ENCODE results near the gene TNFRSF12A. TPM values are rescaled to one million over a fixed set of nuclear protein-coding genes. Genes with fewer than 3 reads are reported as not detected.
A peak's percentile ranks its signal among the peaks of the same experiment; 100 is the strongest.

TNFRSF12A gene
- total and polyA plus RNA-seq, 2 of the 13 experiments (the other 11 are each of a cell fraction or from before 2014, with no cell fraction given): 61.9 to 66.0 TPM

- TF ChIP-seq ZNF609 (CRISPR knock-in tag; IDR thresholded peaks at IDR 0.05; ENCODE audit: borderline replicate concordance) (peak; percentile 38; the same call in 1 of the 2 replicates), ZNF615 (CRISPR knock-in tag; IDR thresholded peaks at IDR 0.05; ENCODE audit: borderline replicate concordance) (no peak), HDAC2 (CRISPR knock-in tag; IDR thresholded peaks at IDR 0.05) (0 out of 2 replicates have a peak, but pooled peaks have one; percentile 31), LBX2 (CRISPR knock-in tag; IDR thresholded peaks at IDR 0.05; ENCODE audit: borderline replicate concordance) (no peak), ZNF766 (CRISPR knock-in tag; IDR thresholded peaks at IDR 0.05; ENCODE audit: borderline replicate concordance) (0 out of 2 replicates have a peak, but pooled peaks have one; percentile 42), ZNF598 (CRISPR knock-in tag; IDR thresholded peaks at IDR 0.05; ENCODE audit: borderline replicate concordance) (0 out of 2 replicates have a peak, but pooled peaks have one; percentile 19), UBTF (CRISPR knock-in tag; IDR thresholded peaks at IDR 0.05) (peak; percentile 54), ZNF350 (CRISPR knock-in tag; IDR thresholded peaks at IDR 0.05; ENCODE audit: borderline replicate concordance, low read depth) (0 out of 2 replicates have a peak, but pooled peaks have one; percentile 36), BCL6 (CRISPR knock-in tag; IDR thresholded peaks at IDR 0.05) (peak; percentile 19; the same call in 1 of the 2 replicates), THAP11 (CRISPR knock-in tag; IDR thresholded peaks at IDR 0.05) (peak; percentile 87), AGO1 (IDR thresholded peaks at IDR 0.05; ENCODE audit: low read depth, low read length, poor library complexity, severe bottlenecking) (peak; percentile 72), THRA (CRISPR knock-in tag; IDR thresholded peaks at IDR 0.05; ENCODE audit: borderline replicate concordance) (0 out of 2 replicates have a peak, but pooled peaks have one; percentile 11), CCAR2 (optimal IDR thresholded peaks at IDR 0.05; ENCODE audit: low read depth, low read length) (no peak), ZNF574 (CRISPR knock-in tag; IDR thresholded peaks at IDR 0.05) (peak; percentile 72), ZNF788 (CRISPR knock-in tag; IDR thresholded peaks at IDR 0.05; ENCODE audit: borderline replicate concordance) (peak; percentile 55; the same call in 1 of the 2 replicates)
These were observed 8.0 kb downstream of the TNFRSF12A start (continued) for GRCh38 chr16:3027983-3028715.

Measured in HepG2 (cell line).